ENCODE data around the gene TSPAN4.

DNA sequence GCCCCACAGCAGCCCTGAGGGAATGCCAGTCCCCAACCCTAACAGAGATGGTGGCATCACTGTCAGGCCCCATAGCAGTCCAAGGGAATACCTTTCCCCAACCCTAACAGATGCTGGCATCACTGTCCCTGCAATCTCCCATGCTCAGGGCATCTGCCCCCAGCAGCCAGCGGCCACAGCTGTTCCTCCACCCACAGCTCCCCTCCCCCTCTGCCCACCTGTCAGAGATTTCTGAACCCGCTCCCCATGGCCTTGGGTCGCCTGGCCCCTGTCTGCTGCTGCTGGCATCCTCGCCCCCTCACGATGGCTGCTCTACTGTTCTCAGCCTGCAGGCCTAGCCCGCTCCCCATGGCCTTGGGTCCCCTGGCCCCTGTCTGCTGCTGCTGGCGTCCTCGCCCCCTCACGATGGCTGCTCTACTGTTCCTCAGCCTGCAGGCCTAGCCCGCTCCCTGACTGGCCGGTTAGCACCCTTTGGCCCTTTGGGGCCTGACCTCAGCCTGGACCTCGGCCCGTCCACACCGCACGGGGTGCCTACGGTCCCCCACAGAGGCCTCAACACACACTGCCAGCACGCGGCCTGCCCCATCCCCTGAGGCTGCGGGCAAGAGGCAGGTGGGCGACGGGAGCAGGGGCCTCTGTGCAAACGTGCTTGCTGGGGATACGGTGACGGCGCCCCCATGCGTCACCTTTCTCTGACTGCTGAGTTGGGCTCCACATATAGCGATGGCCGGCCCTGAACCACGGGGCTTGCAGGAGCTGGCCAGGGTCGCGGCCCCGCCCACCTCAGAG, 47.2 kb downstream of the TSPAN4 start:
- TF ChIP-seq, protein P1, sequence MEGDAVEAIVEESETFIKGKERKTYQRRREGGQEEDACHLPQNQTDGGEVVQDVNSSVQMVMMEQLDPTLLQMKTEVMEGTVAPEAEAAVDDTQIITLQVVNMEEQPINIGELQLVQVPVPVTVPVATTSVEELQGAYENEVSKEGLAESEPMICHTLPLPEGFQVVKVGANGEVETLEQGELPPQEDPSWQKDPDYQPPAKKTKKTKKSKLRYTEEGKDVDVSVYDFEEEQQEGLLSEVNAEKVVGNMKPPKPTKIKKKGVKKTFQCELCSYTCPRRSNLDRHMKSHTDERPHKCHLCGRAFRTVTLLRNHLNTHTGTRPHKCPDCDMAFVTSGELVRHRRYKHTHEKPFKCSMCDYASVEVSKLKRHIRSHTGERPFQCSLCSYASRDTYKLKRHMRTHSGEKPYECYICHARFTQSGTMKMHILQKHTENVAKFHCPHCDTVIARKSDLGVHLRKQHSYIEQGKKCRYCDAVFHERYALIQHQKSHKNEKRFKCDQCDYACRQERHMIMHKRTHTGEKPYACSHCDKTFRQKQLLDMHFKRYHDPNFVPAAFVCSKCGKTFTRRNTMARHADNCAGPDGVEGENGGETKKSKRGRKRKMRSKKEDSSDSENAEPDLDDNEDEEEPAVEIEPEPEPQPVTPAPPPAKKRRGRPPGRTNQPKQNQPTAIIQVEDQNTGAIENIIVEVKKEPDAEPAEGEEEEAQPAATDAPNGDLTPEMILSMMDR (IDR thresholded peaks at IDR 0.05), result no peak
- TF ChIP-seq POLR2AphosphoS5 (IDR thresholded peaks at IDR 0.05) (no peak), POLR2A (IDR thresholded peaks at IDR 0.05) (no peak)
